Measurements from ENCODE around the gene PDCD11.

Gene PDCD11

GRCh38 chr10:103492655-103493261 lies 96.3 kb downstream of the PDCD11 start:
- H3K9me2 ChIP-seq (replicated peaks; ENCODE audit: insufficient read depth, low read length): no peaks in the 10 kb centered on the region
- no peak for TF ChIP-seq EZH2phosphoT487 (IDR thresholded peaks at IDR 0.05; ENCODE audit: low read length)
- no peak for TF ChIP-seq EZH2 (optimal IDR thresholded peaks at IDR 0.05; ENCODE audit: low read depth, low read length)
- TF ChIP-seq CTCF (IDR thresholded peaks at IDR 0.05; ENCODE audit: low read length): no peak
- no peaks in the 10 kb centered on the region for H3K36me3 ChIP-seq (replicated peaks; ENCODE audit: insufficient read depth, low read length)
- H3K27me3 ChIP-seq (replicated peaks; ENCODE audit: insufficient read depth, low read length): no peaks in the 10 kb centered on the region
- no peak overlapping the region for H2AFZ ChIP-seq (ENCODE audit: low read length)
- H3K27ac ChIP-seq (ENCODE audit: low read length): no peak overlapping the region
- peak overlapping the region; percentile 72; the same call in 1 of the 2 replicates for H3K4me3 ChIP-seq (ENCODE audit: low read length)
- no peak for DNase-seq
- peaks cover 42% of the 10 kb centered on the region for H3K4me1 ChIP-seq (ENCODE audit: low read length)
- H3K79me2 ChIP-seq (ENCODE audit: low read length): peaks cover 18% of the 10 kb centered on the region; the same call in 1 of the 2 replicates
- peak overlapping the region; percentile 92 for H3K9ac ChIP-seq (ENCODE audit: low read length)
- H3F3A ChIP-seq (ENCODE audit: insufficient read depth, low read length): peaks cover 28% of the 10 kb centered on the region
- peak overlapping the region; percentile 87 for H3K4me2 ChIP-seq (ENCODE audit: low read depth, low read length)
- H3K9me3 ChIP-seq (replicated peaks; ENCODE audit: insufficient read depth, low read length): no peaks in the 10 kb centered on the region
- H4K20me1 ChIP-seq (ENCODE audit: insufficient read depth, low read length): no peaks in the 10 kb centered on the region

- Histone ChIP-seq H3K9me3 (replicated peaks; ENCODE audit: insufficient read depth, low read length) (no peaks in the 10 kb centered on the region), H3K79me2 (ENCODE audit: low read length) (peaks cover 19% of the 10 kb centered on the region; the same call in 1 of the 2 replicates), H2AFZ (ENCODE audit: low read length) (peak within 1 kb of the TSS; percentile 16; the same call in 1 of the 2 replicates), H3K4me3 (ENCODE audit: low read length) (peak within 1 kb of the TSS; percentile 72), H3K27me3 (replicated peaks; ENCODE audit: insufficient read depth, low read length) (no peaks in the 10 kb centered on the region), H3F3A (ENCODE audit: insufficient read depth, low read length) (peaks cover 32% of the 10 kb centered on the region), H3K9me2 (replicated peaks; ENCODE audit: insufficient read depth, low read length) (no peaks in the 10 kb centered on the region), H3K4me2 (ENCODE audit: low read depth, low read length) (peak within 1 kb of the TSS; percentile 94), H3K9ac (ENCODE audit: low read length) (peak within 1 kb of the TSS; percentile 92), H3K36me3 (replicated peaks; ENCODE audit: insufficient read depth, low read length) (no peaks in the 10 kb centered on the region), H3K4me1 (ENCODE audit: low read length) (peaks cover 47% of the 10 kb centered on the region), H3K27ac (ENCODE audit: low read length) (peak within 1 kb of the TSS; percentile 51; the same call in 1 of the 2 replicates), H4K20me1 (ENCODE audit: insufficient read depth, low read length) (no peaks in the 10 kb centered on the region)
- DNase-seq: peak; percentile 74
- no peak for TF ChIP-seq EZH2 (optimal IDR thresholded peaks at IDR 0.05; ENCODE audit: low read depth, low read length)
- no peak for TF ChIP-seq CTCF (IDR thresholded peaks at IDR 0.05; ENCODE audit: low read length)
- no peak for TF ChIP-seq EZH2phosphoT487 (IDR thresholded peaks at IDR 0.05; ENCODE audit: low read length)
Observed at GRCh38 chr10:103493362-103493915, 97.0 kb downstream of the PDCD11 start, which contains the start of gene NEURL1. NEURL1 (plus strand) TSS chr10:103493705; CDS start chr10:103494388, 683 bp downstream.

- Histone ChIP-seq H3K9ac (ENCODE audit: low read length) (peak overlapping the region; percentile 92), H3K79me2 (ENCODE audit: low read length) (peaks cover 19% of the 10 kb centered on the region; the same call in 1 of the 2 replicates), H3K4me2 (ENCODE audit: low read depth, low read length) (peak overlapping the region; percentile 94)
Observed at GRCh38 chr10:103493916-103494877, 97.8 kb downstream of the PDCD11 start.

More at GRCh38 chr10:103493916-103494877, 97.8 kb downstream of the PDCD11 start:
- peak; percentile 68 for DNase-seq
- TF ChIP-seq EZH2phosphoT487 (IDR thresholded peaks at IDR 0.05; ENCODE audit: low read length) (no peak), CTCF (IDR thresholded peaks at IDR 0.05; ENCODE audit: low read length) (no peak), EZH2 (optimal IDR thresholded peaks at IDR 0.05; ENCODE audit: low read depth, low read length) (no peak)
- Histone ChIP-seq H3K9me3 (replicated peaks; ENCODE audit: insufficient read depth, low read length) (no peaks in the 10 kb centered on the region), H4K20me1 (ENCODE audit: insufficient read depth, low read length) (no peaks in the 10 kb centered on the region), H2AFZ (ENCODE audit: low read length) (peak overlapping the region; percentile 16; the same call in 1 of the 2 replicates), H3F3A (ENCODE audit: insufficient read depth, low read length) (peaks cover 39% of the 10 kb centered on the region), H3K9me2 (replicated peaks; ENCODE audit: insufficient read depth, low read length) (no peaks in the 10 kb centered on the region), H3K4me1 (ENCODE audit: low read length) (peaks cover 51% of the 10 kb centered on the region), H3K27ac (ENCODE audit: low read length) (peak overlapping the region; percentile 51; the same call in 1 of the 2 replicates), H3K27me3 (replicated peaks; ENCODE audit: insufficient read depth, low read length) (no peaks in the 10 kb centered on the region), H3K4me3 (ENCODE audit: low read length) (peak overlapping the region; percentile 72), H3K36me3 (replicated peaks; ENCODE audit: insufficient read depth, low read length) (no peaks in the 10 kb centered on the region)
